OCI-LY1 (cell line): ENCODE results near the gene MLANA.

ENCODE experiments used
- CTCF ChIP-seq: fragments of 200-600 bp; sonication (generic), shearing (Covaris generic); IDR thresholded peaks from 2 replicates; pipeline ENCODE4 v1.5.1; 2017; ENCODE audit warnings: mild to moderate bottlenecking, antibody characterized with exemption, low read length, moderate library complexity, mixed read lengths
- EZH2 ChIP-seq: fragments of 200-600 bp; sonication (generic), shearing (Covaris generic); IDR thresholded peaks from 2 replicates; pipeline ENCODE4 v1.8.0; 2017; ENCODE audit warnings: borderline replicate concordance, mixed run types, mild to moderate bottlenecking, antibody characterized with exemption, low read length, moderate library complexity, mixed read lengths

- TF ChIP-seq CTCF, result no peak
- no peak for TF ChIP-seq EZH2
Observed at GRCh38 chr9:5957166-5957565, 66.5 kb downstream of the MLANA start.
